CD4-positive, CD25-positive, alpha-beta regulatory T cell (primary cell): ENCODE measurements around the gene AFAP1L1. TPM values are rescaled to one million over a fixed set of nuclear protein-coding genes. Genes with fewer than 3 reads are reported as not detected.

Source experiments
- ATAC-seq, 2 donors: fragments of 150-1000 bp; cut with Tn5 transposase; one replicate each; pipeline ENCODE4 v1.10.0; 2021; ENCODE audit warnings: low read depth in 2 of 2, moderate number of reproducible peaks in 2 of 2, moderate library complexity in 1 of 2
- DNase-seq, 3 donors: peaks; one replicate each; pipeline versions ENCODE4 v3.0.0 to v3.0.0-alpha.2; 2012 to 2022; ENCODE audit warnings: mixed read lengths in 1 of 3
- H3K27ac ChIP-seq: one replicate; pipeline ENCODE4 v1.7.0; 2013; ENCODE audit warnings: mild to moderate bottlenecking, low read length; ENCODE audit not compliant: insufficient read depth, poor library complexity, severe bottlenecking
- H3K27me3 ChIP-seq: one replicate; pipeline ENCODE4 v1.7.0; 2013; ENCODE audit warnings: low read length; ENCODE audit not compliant: control insufficient read depth, insufficient read depth
- H3K36me3 ChIP-seq: one replicate; pipeline ENCODE4 v1.7.0; 2013; ENCODE audit warnings: mild to moderate bottlenecking, low read length, moderate library complexity; ENCODE audit not compliant: control insufficient read depth, insufficient read depth
- H3K4me1 ChIP-seq: 2 replicates; pipeline ENCODE4 v1.7.0; 2013; ENCODE audit warnings: mild to moderate bottlenecking, low read length; ENCODE audit not compliant: insufficient read depth, control insufficient read depth, poor library complexity, severe bottlenecking
- H3K4me3 ChIP-seq: one replicate; pipeline ENCODE4 v1.7.0; 2013; ENCODE audit warnings: low read depth, mild to moderate bottlenecking, low read length, moderate library complexity
- H3K9me3 ChIP-seq, 2 experiments: 1 replicate in 1 of 2; 2 replicates in 1 of 2; pipeline ENCODE4 v1.7.0; 2013; ENCODE audit warnings: low read length in 2 of 2, mild to moderate bottlenecking in 1 of 2, moderate library complexity in 1 of 2; ENCODE audit not compliant: control insufficient read depth in 2 of 2
- H3K27ac Mint-ChIP-seq, 3 donors: one replicate each; pipeline ENCODE4 v1.8.0; 2020 to 2022; ENCODE audit warnings: mild to moderate bottlenecking in 3 of 3, mixed read lengths in 3 of 3, moderate library complexity in 2 of 3
- H3K27me3 Mint-ChIP-seq: one replicate; pipeline ENCODE4 v1.8.0; 2022; ENCODE audit warnings: mild to moderate bottlenecking, mixed read lengths
- H3K36me3 Mint-ChIP-seq: one replicate; pipeline ENCODE4 v1.8.0; 2020; ENCODE audit warnings: mixed read lengths
- H3K4me1 Mint-ChIP-seq, 4 donors: one replicate each; pipeline ENCODE4 v1.8.0; 2020 to 2022; ENCODE audit warnings: mixed read lengths in 4 of 4, mild to moderate bottlenecking in 1 of 4
- H3K4me3 Mint-ChIP-seq, 4 donors: one replicate each; pipeline ENCODE4 v1.8.0; 2020 to 2022; ENCODE audit warnings: mild to moderate bottlenecking in 4 of 4, mixed read lengths in 4 of 4, moderate library complexity in 3 of 4
- H3K9me3 Mint-ChIP-seq, 7 donors: one replicate each; pipeline ENCODE4 v1.8.0; 2020 to 2022; ENCODE audit warnings: mixed read lengths in 7 of 7, mild to moderate bottlenecking in 3 of 7, moderate library complexity in 2 of 7
- polyA plus RNA-seq, 4 donors: library from polyadenylated mRNA; unstranded; fragments of 300-500 nt; fragmentation: Illumina TruSeq; gene quantifications; one replicate each; pipeline ENCODE4 v1.2.3, GENCODE V29; 2021
- total RNA-seq: library from RNA; stranded (reverse); gene quantifications from one replicate; pipeline ENCODE4 v1.2.3, GENCODE V29; 2022

The AFAP1L1 gene
- total and polyA plus RNA-seq, 5 donors from 2014 or later = 0.14 TPM; not detected in 4

DNA sequence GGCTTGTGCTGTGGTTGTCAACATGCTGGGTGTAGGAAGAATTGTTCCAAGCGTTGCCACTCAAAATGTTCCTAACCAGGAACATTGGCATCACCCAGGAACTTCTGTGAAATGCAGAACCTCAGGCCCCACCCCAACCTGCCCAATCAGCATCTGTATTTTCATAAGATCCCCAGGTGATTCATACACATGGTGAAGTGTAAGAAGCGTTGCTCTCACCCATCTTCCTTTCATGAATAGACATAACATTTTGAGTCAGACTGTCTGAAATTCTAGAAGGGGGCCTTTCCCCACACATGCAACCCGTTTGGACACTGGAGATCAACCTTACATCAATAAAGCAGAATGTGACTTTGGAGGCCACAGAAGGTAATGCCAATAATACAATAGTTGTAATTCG lies 9.3 kb upstream of the AFAP1L1 start:
- Mint-ChIP-seq H3K4me3 (no peak overlapping the region), H3K9me3 (peaks cover 0 to 4% (median 0%) of the 10 kb centered on the region in 7 donors), H3K4me1 (peaks cover 0 to 6% (median 5%) of the 10 kb centered on the region in 4 donors), H3K27ac (no peak overlapping the region), H3K27me3 (peaks cover 17% of the 10 kb centered on the region), H3K36me3 (no peaks in the 10 kb centered on the region)
- ATAC-seq = no peak
- Histone ChIP-seq H3K4me3 (no peak overlapping the region), H3K9me3 (no peaks in the 10 kb centered on the region), H3K27ac (no peak overlapping the region), H3K36me3 (no peaks in the 10 kb centered on the region), H3K27me3 (peaks cover 3% of the 10 kb centered on the region), H3K4me1 (no peaks in the 10 kb centered on the region)
- no peak for DNase-seq

DNA sequence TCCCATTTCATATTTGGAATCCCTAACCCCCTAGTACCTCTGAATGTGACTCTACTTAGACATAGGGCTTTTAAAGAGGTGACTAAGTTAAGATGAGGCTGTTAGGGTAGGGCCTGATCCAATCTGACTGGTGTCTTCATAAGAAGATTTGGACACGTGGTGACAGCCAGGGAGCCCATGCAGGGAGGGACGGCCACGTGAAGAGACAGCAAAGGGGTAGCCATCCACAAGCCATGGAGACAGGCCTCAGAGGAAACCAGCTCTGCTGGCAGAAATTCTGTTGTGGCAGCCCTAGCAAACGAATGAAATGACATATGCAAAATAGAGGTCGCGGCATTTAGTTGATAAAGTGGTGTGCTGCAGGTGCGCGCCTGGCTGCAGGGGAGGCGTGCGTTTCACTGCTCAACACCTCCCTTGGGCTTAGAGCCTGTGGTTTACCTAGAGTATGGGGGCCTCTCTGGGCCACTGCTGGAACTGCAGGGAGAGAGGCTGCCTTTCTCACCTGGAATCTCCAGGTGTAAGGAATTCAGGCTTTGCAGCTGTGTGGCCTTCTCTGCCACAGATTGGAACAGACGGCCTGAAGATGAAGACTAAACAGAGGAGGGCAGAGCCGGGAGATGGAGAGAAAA lies 7.1 kb upstream of the AFAP1L1 start:
- DNase-seq = peak; percentile 37 to 71 (median 66)
- Mint-ChIP-seq H3K4me3 (peak overlapping the region in 1 of 4 donors; percentile 6), H3K27ac (peak overlapping the region in 2 of 3 donors; percentile 22 to 66), H3K27me3 (peaks cover 26% of the 10 kb centered on the region), H3K9me3 (peaks cover 0 to 12% (median 2%) of the 10 kb centered on the region in 7 donors), H3K4me1 (peaks cover 0 to 6% (median 5%) of the 10 kb centered on the region in 4 donors), H3K36me3 (peaks cover 3% of the 10 kb centered on the region)
- no peaks in the 10 kb centered on the region for H3K4me1 ChIP-seq
- peak; percentile 79 to 89 for ATAC-seq
- no peaks in the 10 kb centered on the region for H3K36me3 ChIP-seq
- H3K27me3 ChIP-seq = peaks cover 7% of the 10 kb centered on the region
- peaks cover 9 to 12% of the 10 kb centered on the region in 2 experiments for H3K9me3 ChIP-seq
- H3K4me3 ChIP-seq = no peak overlapping the region
- no peak overlapping the region for H3K27ac ChIP-seq

DNA sequence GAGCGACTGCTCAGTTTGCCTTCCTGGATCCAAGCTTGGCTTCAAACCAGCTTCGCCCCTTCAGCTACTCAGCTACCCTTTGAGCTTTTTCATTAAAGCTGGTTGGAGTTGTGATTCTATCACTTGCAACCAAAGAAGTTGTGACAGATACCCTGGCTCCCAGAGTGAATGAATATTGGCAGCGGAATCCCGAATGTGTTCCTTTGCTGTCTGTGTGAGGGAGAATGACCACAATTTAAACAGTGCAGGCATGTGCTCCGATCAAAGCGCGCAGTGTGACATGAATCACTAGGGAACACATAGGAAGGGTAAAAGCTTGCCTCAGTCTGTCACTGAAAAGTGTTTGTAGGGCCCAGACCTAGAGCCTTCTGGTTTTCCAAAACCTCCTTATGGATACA lies 6.6 kb upstream of the AFAP1L1 start:
- ATAC-seq = no peak
- Histone ChIP-seq H3K4me3 (no peak overlapping the region), H3K27ac (no peak overlapping the region), H3K4me1 (no peaks in the 10 kb centered on the region), H3K36me3 (no peaks in the 10 kb centered on the region), H3K9me3 (peaks cover 9 to 12% of the 10 kb centered on the region in 2 experiments), H3K27me3 (peaks cover 9% of the 10 kb centered on the region)
- H3K27ac Mint-ChIP-seq = peak overlapping the region in 1 of 3 donors; percentile 66
- H3K4me1 Mint-ChIP-seq = peaks cover 0 to 6% (median 5%) of the 10 kb centered on the region in 4 donors
- DNase-seq = no peak
- H3K36me3 Mint-ChIP-seq = peaks cover 3% of the 10 kb centered on the region
- peaks cover 26% of the 10 kb centered on the region for H3K27me3 Mint-ChIP-seq
- peaks cover 0 to 12% (median 2%) of the 10 kb centered on the region in 7 donors for H3K9me3 Mint-ChIP-seq
- H3K4me3 Mint-ChIP-seq = peak overlapping the region in 1 of 4 donors; percentile 6

DNA sequence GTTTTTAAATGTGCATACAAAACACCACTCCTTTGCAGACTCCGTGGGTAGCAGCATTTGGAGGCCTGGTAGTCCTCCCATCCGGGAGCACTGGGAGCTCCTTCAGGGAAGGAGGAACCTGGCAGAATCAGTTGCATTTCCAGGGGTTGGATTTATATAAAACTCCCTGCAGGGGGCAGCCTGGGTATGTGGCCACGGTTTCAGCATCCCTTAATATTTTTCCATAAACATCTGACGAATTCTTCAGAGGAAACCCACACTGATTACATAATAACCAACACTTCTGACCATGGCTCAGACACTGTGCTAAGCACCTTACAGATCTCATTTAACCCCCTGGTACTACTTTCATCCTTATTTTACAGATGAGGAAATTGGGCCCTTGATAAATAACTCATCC lies 6.1 kb upstream of the AFAP1L1 start:
- Mint-ChIP-seq H3K4me3 (no peak overlapping the region), H3K9me3 (peaks cover 0 to 12% (median 2%) of the 10 kb centered on the region in 7 donors), H3K36me3 (peaks cover 3% of the 10 kb centered on the region), H3K27me3 (peaks cover 31% of the 10 kb centered on the region), H3K27ac (no peak overlapping the region), H3K4me1 (peaks cover 0 to 6% (median 5%) of the 10 kb centered on the region in 4 donors)
- DNase-seq = no peak
- no peak overlapping the region for H3K4me3 ChIP-seq
- ATAC-seq = no peak
- H3K9me3 ChIP-seq = peaks cover 9 to 12% of the 10 kb centered on the region in 2 experiments
- H3K36me3 ChIP-seq = no peaks in the 10 kb centered on the region
- no peaks in the 10 kb centered on the region for H3K4me1 ChIP-seq
- no peak overlapping the region for H3K27ac ChIP-seq
- peaks cover 13% of the 10 kb centered on the region for H3K27me3 ChIP-seq

DNA sequence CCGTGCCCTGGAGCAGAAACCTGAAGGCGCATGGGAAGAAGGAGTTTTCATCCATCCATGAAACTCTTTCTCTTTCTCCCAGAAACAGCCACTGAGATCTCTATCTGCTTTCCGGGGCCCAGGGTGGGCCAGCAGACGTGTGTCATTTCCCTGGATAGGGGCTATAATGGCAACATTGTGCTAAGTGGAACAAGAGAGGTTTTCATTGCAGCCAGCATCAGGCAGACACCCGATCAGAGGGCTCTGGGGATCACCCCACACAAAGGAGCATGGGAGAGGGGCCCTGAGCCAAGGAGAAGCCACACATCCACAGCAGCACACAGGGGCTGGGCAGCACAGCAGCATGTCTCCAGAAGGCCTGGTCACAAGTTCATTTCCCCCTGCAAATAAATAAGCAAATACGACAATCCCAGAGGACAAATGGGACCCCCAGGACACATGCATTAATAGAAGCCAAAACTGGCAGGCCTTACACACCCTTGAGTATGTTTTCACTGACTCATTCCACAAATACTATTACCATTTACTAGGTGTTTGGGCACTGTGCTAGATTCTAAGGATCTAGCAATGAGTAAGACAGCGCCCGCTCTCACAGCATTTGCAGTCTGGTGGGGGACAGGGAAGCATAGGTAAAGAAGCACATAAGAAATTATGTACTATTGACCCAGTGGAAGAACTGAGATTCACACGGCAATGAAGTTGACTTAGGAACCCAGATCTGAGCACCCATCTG lies 4.3 kb upstream of the AFAP1L1 start:
- H3K27ac Mint-ChIP-seq = no peak overlapping the region
- peaks cover 3% of the 10 kb centered on the region for H3K36me3 Mint-ChIP-seq
- H3K4me3 Mint-ChIP-seq = no peak overlapping the region
- Histone ChIP-seq H3K27me3 (peaks cover 15% of the 10 kb centered on the region), H3K4me3 (no peak overlapping the region), H3K36me3 (no peaks in the 10 kb centered on the region), H3K9me3 (peaks cover 9 to 12% of the 10 kb centered on the region in 2 experiments), H3K4me1 (peaks cover 11% of the 10 kb centered on the region), H3K27ac (no peak overlapping the region)
- peaks cover 39% of the 10 kb centered on the region for H3K27me3 Mint-ChIP-seq
- no peak for ATAC-seq
- H3K4me1 Mint-ChIP-seq = peaks cover 0 to 20% (median 9%) of the 10 kb centered on the region in 4 donors
- H3K9me3 Mint-ChIP-seq = peaks cover 0 to 12% (median 2%) of the 10 kb centered on the region in 7 donors
- DNase-seq = no peak

DNA sequence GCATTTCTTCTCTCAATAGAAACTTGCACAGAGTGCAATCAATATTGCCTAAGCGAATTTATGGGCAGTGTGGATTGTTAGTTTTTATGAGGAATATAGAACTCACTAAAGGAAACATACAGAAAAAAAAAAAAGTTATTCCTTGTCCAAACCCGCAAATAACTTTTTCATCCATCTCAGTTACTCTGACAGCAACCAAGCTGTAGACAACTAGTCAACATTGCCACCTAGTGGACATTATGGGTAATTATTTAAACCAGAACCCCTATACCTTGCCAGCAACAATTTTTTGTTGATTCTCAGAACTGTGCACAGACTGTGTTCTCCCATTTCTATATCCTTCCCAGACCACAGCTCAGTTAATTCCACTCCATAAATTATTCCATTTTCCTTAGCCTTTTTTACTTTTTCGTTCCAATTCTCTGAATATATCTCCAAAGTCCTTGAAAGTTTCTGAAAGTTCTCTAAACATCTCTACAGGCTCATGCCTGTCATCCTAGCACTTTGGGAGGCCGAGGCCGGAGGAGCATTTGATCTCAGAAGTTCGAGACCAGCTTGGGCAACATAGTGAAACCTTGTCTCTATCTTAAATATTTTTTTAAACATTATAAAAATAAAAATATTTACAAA lies 2.6 kb upstream of the AFAP1L1 start:
- Histone ChIP-seq H3K27ac (no peak overlapping the region), H3K4me1 (peaks cover 12% of the 10 kb centered on the region), H3K9me3 (peaks cover 9 to 12% of the 10 kb centered on the region in 2 experiments), H3K27me3 (peaks cover 21% of the 10 kb centered on the region), H3K4me3 (no peak overlapping the region), H3K36me3 (no peaks in the 10 kb centered on the region)
- Mint-ChIP-seq H3K27ac (no peak overlapping the region), H3K4me3 (no peak overlapping the region), H3K4me1 (peaks cover 0 to 21% (median 9%) of the 10 kb centered on the region in 4 donors), H3K36me3 (peaks cover 3% of the 10 kb centered on the region), H3K27me3 (peaks cover 55% of the 10 kb centered on the region), H3K9me3 (peaks cover 0 to 12% (median 2%) of the 10 kb centered on the region in 7 donors)
- DNase-seq (peak in 2 of 3 donors; percentile 54 to 62), ATAC-seq (peak; percentile 43 to 58)

DNA sequence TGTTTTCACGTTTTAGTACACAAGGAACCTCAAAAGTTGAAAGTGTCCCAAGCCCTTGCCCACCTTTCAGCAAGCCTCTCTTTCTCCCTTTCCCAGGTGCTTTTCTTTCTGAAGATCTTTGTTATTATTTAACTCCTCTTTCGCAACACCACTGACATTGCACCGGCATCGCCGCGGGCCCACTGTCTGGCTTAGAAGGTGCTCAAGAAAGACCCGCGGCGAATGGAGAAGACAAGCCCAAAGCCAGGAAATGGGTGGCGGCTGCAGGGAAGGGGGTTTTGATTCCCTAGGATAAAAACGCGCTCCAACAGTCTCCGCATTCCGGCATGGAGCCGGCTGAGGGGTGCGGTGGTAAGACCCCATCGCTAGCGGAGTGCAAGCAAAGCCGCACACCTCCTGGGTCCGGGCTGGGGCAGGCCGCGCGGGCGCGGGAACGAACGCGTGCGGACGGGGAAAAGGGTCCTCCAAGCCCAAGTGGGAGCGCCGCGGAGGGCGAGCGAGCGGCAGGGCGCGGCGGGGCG lies 404 bp upstream of the AFAP1L1 start:
- Mint-ChIP-seq H3K27me3 (peaks cover 56% of the 10 kb centered on the region), H3K4me1 (peaks cover 0 to 15% (median 4%) of the 10 kb centered on the region in 4 donors), H3K27ac (no peak overlapping the region), H3K36me3 (peaks cover 3% of the 10 kb centered on the region), H3K9me3 (peaks cover 0 to 12% (median 2%) of the 10 kb centered on the region in 7 donors), H3K4me3 (peak overlapping the region; percentile 13 to 73 (median 55))
- peaks cover 12% of the 10 kb centered on the region for H3K4me1 ChIP-seq
- no peak for DNase-seq
- H3K27me3 ChIP-seq = peaks cover 27% of the 10 kb centered on the region
- H3K9me3 ChIP-seq = peaks cover 9 to 12% of the 10 kb centered on the region in 2 experiments
- H3K36me3 ChIP-seq = no peaks in the 10 kb centered on the region
- no peak overlapping the region for H3K27ac ChIP-seq
- no peak for ATAC-seq
- H3K4me3 ChIP-seq = no peak overlapping the region
